SK-N-SH (cell line): ENCODE measurements around the gene IL2RA.
A peak's percentile ranks its signal among the peaks of the same experiment; 100 is the strongest.

Source experiments
- CHD2 ChIP-seq: fragments of 150-350 bp; IDR thresholded peaks from 2 replicates; pipeline ENCODE4 v1.6.1; 2018; ENCODE audit warnings: low read length; ENCODE audit not compliant: partially characterized antibody
- EP300 ChIP-seq, 2 experiments: IDR thresholded peaks; 2 replicates each; pipeline versions ENCODE4 v1.4.0 to v1.6.1; 2012; ENCODE audit warnings: borderline replicate concordance in 1 of 2, low read depth in 1 of 2, low read length in 1 of 2
- EZH2phosphoT487 ChIP-seq: fragments of 200-600 bp; sonication (generic); IDR thresholded peaks from 2 replicates; pipeline ENCODE4 v1.6.1; 2017; ENCODE audit warnings: low read depth, mixed run types, mild to moderate bottlenecking, antibody characterized with exemption, moderate library complexity, borderline replicate concordance
- FOXM1 ChIP-seq: IDR thresholded peaks from 2 replicates; pipeline ENCODE4 v1.4.0; 2012; ENCODE audit warnings: low read depth, mild to moderate bottlenecking
- GATA2 ChIP-seq: sonication (generic); formaldehyde crosslinking; IDR thresholded peaks from 2 replicates; pipeline ENCODE4 v1.5.0; 2020; ENCODE audit warnings: mild to moderate bottlenecking, missing genetic modification reagents
- RAD21 ChIP-seq: IDR thresholded peaks from 2 replicates; pipeline ENCODE4 v1.6.1; 2012; ENCODE audit warnings: mild to moderate bottlenecking, low read length
- SIN3A ChIP-seq: IDR thresholded peaks from 2 replicates; pipeline ENCODE4 v1.6.1; 2012; ENCODE audit warnings: low read depth, mild to moderate bottlenecking, low read length, moderate library complexity, borderline replicate concordance
- TAF1 ChIP-seq: IDR thresholded peaks from 2 replicates; pipeline ENCODE4 v1.6.1; 2012; ENCODE audit warnings: low read depth, mild to moderate bottlenecking, low read length, moderate library complexity, borderline replicate concordance
- TCF12 ChIP-seq: IDR thresholded peaks from 2 replicates; pipeline ENCODE4 v1.4.0; 2012
- USF2 ChIP-seq: fragments of 150-350 bp; IDR thresholded peaks from 2 replicates; pipeline ENCODE4 v1.6.1; 2017; ENCODE audit warnings: antibody characterized with exemption, low read length, low read depth, borderline replicate concordance
- YY1 ChIP-seq: IDR thresholded peaks from 2 replicates; pipeline ENCODE4 v1.4.0; 2012; ENCODE audit warnings: low read depth, mild to moderate bottlenecking
- TF ChIP-seq, protein P1 (sequence below): fragments of 200-600 bp; sonication (generic); IDR thresholded peaks from 2 replicates; pipeline ENCODE4 v1.6.1; 2017; ENCODE audit warnings: antibody characterized with exemption, mild to moderate bottlenecking, moderate library complexity
- TF ChIP-seq, protein P2 (sequence below): IDR thresholded peaks from 2 replicates; pipeline ENCODE4 v1.4.0; 2012; ENCODE audit warnings: low read depth, borderline replicate concordance
- TF ChIP-seq, protein P3 (sequence below): IDR thresholded peaks from 2 replicates; pipeline ENCODE4 v1.4.0; 2012; ENCODE audit warnings: low read depth

DNA sequence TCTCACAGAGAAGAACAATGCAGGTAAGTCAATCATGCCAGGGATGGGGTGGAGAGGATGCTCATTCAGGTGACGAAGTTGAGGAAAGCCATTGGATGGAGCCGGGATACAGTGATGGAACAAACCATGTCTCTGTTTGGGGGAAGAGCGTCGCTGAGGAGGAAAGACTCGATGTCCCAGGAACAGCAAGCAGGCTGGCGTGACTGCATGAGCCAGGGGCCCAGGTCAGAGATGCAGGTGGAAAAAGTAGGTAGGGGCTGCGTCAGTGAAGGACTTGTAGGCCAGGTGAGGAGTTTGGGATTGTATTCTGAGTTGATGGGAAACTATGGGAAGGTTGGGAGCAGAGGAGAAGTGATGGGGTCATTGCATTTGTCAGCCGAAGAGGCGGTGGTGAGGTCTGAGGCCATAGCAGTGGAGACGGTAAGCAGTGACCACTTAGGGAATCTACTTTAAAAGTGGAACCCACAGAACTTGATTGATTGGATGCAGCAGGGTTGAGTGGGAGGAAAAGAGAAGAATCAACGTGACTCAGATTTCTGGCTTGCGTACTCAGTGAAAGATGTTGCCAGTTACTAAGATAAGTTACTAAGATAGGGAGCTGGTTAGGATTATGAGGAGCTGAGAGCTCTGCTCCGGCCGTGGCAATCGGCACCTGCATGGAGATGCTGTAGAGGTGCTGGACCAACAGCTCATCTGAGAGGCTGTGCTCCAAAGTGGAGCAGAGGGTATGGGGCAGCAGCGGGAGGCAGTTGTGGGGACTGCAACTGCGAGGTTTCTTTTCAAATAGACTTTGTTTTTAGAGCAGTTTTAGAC lies 12.5 kb upstream of the IL2RA start:
- peak; percentile 57 for TF ChIP-seq TCF12
- TF ChIP-seq, protein P1, sequence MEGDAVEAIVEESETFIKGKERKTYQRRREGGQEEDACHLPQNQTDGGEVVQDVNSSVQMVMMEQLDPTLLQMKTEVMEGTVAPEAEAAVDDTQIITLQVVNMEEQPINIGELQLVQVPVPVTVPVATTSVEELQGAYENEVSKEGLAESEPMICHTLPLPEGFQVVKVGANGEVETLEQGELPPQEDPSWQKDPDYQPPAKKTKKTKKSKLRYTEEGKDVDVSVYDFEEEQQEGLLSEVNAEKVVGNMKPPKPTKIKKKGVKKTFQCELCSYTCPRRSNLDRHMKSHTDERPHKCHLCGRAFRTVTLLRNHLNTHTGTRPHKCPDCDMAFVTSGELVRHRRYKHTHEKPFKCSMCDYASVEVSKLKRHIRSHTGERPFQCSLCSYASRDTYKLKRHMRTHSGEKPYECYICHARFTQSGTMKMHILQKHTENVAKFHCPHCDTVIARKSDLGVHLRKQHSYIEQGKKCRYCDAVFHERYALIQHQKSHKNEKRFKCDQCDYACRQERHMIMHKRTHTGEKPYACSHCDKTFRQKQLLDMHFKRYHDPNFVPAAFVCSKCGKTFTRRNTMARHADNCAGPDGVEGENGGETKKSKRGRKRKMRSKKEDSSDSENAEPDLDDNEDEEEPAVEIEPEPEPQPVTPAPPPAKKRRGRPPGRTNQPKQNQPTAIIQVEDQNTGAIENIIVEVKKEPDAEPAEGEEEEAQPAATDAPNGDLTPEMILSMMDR = no peak
- no peak for TF ChIP-seq CHD2
- no peak for TF ChIP-seq FOXM1
- no peak for TF ChIP-seq SIN3A
- TF ChIP-seq GATA2 = no peak
- no peak for TF ChIP-seq YY1
- no peak for TF ChIP-seq RAD21
- TF ChIP-seq TAF1 = no peak
- TF ChIP-seq USF2 = no peak
- TF ChIP-seq, protein P2, sequence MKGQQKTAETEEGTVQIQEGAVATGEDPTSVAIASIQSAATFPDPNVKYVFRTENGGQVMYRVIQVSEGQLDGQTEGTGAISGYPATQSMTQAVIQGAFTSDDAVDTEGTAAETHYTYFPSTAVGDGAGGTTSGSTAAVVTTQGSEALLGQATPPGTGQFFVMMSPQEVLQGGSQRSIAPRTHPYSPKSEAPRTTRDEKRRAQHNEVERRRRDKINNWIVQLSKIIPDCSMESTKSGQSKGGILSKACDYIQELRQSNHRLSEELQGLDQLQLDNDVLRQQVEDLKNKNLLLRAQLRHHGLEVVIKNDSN = no peak
- TF ChIP-seq EZH2phosphoT487 = no peak
- TF ChIP-seq EP300 (IDR thresholded peaks at IDR 0.05; ENCODE audit: borderline replicate concordance in 1 of 2, low read depth in 1 of 2, low read length in 1 of 2) = no peak
- TF ChIP-seq, protein P3, sequence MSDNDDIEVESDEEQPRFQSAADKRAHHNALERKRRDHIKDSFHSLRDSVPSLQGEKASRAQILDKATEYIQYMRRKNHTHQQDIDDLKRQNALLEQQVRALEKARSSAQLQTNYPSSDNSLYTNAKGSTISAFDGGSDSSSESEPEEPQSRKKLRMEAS = no peak
